ENCODE measurements around the gene EXOSC2.

The EXOSC2 gene

DNA sequence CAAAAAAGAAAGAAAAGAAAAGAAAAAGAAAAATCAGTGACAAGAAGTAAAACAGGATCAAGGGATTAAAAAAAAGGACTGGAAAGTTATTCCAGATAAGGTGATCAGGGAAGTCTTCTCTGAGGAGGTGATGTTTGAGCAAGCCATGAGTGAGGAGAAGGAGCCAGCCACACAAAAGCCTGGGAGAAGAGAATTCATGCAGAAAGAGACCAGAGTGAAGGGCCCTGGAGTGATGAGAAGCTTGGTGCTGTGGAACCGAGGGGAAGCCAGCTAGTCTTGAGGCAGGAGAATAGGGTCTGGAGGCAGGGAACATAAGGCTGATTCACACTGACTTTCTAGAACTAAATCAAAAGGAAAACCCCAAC is 4.0 kb upstream of the EXOSC2 start:
- H2AFZ ChIP-seq (ENCODE audit: low read depth): no peak overlapping the region
- no peaks in the 10 kb centered on the region for H4K20me1 ChIP-seq (ENCODE audit: insufficient read depth)
- H3K4me3 ChIP-seq (IDR thresholded peaks at IDR 0.05; ENCODE audit: insufficient read depth, low read depth, low read length): no peak overlapping the region
- H3K27me3 ChIP-seq (ENCODE audit: insufficient read depth, low read depth): no peaks in the 10 kb centered on the region; the same call in 1 of the 2 replicates
- H3K4me2 ChIP-seq: no peak overlapping the region
- no peak overlapping the region for H3K9ac ChIP-seq
- peaks cover 10% of the 10 kb centered on the region for H3K79me2 ChIP-seq (ENCODE audit: insufficient read depth, low read depth)
- H3K36me3 ChIP-seq (ENCODE audit: insufficient read depth): no peaks in the 10 kb centered on the region
- TF ChIP-seq, protein P1, sequence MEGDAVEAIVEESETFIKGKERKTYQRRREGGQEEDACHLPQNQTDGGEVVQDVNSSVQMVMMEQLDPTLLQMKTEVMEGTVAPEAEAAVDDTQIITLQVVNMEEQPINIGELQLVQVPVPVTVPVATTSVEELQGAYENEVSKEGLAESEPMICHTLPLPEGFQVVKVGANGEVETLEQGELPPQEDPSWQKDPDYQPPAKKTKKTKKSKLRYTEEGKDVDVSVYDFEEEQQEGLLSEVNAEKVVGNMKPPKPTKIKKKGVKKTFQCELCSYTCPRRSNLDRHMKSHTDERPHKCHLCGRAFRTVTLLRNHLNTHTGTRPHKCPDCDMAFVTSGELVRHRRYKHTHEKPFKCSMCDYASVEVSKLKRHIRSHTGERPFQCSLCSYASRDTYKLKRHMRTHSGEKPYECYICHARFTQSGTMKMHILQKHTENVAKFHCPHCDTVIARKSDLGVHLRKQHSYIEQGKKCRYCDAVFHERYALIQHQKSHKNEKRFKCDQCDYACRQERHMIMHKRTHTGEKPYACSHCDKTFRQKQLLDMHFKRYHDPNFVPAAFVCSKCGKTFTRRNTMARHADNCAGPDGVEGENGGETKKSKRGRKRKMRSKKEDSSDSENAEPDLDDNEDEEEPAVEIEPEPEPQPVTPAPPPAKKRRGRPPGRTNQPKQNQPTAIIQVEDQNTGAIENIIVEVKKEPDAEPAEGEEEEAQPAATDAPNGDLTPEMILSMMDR (conservative IDR thresholded peaks at IDR 0.05; ENCODE audit: low read depth, low read length): no peak
- H3K27ac ChIP-seq: no peak overlapping the region
- peaks cover 5% of the 10 kb centered on the region for H3K4me1 ChIP-seq (ENCODE audit: low read depth, poor library complexity, severe bottlenecking)

DNA sequence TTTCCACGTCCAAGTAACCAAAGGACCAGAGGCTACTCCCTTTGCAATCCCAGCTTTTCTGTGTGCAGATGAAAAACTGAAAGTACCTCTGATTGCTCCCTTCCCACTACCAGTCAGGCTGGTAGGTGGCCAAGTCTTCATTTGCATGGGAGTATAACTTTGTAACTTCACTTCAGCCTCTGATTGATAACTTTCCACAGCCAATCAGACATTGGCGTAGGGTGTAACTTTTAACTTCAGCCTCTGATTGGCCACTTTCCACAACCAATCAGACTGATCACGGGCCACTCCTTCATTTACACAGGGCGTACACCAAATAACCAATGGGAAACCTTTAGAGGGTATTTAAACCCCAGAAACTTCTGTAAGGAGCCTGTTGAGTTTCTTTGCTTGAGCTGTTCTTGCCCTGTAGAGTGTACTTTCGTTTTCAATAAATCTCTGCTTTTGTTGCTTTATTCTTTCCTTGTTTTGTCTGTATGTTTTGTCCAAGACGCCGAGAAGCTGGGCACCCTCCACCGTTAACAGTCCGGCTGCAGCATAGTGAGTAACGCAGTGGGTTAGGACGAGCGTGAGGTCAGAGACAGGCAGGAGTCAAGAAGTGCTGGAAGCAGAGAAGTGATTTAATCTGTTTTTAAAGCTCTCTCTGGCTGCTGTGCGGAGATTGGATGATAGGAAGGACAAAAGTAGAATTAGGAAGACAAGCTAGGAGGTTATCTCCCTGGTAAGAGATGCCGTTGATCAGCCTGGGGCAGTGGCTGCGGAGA is 3.5 kb upstream of the EXOSC2 start:
- no peaks in the 10 kb centered on the region; the same call in 1 of the 2 replicates for H3K27me3 ChIP-seq (ENCODE audit: insufficient read depth, low read depth)
- TF ChIP-seq, protein P1 (conservative IDR thresholded peaks at IDR 0.05; ENCODE audit: low read depth, low read length): no peak
- H4K20me1 ChIP-seq (ENCODE audit: insufficient read depth): no peaks in the 10 kb centered on the region
- no peak overlapping the region for H3K27ac ChIP-seq
- no peak overlapping the region for H3K4me3 ChIP-seq (IDR thresholded peaks at IDR 0.05; ENCODE audit: insufficient read depth, low read depth, low read length)
- no peak overlapping the region for H3K9ac ChIP-seq
- peaks cover 15% of the 10 kb centered on the region for H3K79me2 ChIP-seq (ENCODE audit: insufficient read depth, low read depth)
- no peaks in the 10 kb centered on the region for H3K36me3 ChIP-seq (ENCODE audit: insufficient read depth)
- peaks cover 9% of the 10 kb centered on the region for H3K4me1 ChIP-seq (ENCODE audit: low read depth, poor library complexity, severe bottlenecking)
- H3K4me2 ChIP-seq: 0 out of 2 replicates have a peak overlapping the region, but pooled peaks have one; percentile 7
- H2AFZ ChIP-seq (ENCODE audit: low read depth): no peak overlapping the region

DNA sequence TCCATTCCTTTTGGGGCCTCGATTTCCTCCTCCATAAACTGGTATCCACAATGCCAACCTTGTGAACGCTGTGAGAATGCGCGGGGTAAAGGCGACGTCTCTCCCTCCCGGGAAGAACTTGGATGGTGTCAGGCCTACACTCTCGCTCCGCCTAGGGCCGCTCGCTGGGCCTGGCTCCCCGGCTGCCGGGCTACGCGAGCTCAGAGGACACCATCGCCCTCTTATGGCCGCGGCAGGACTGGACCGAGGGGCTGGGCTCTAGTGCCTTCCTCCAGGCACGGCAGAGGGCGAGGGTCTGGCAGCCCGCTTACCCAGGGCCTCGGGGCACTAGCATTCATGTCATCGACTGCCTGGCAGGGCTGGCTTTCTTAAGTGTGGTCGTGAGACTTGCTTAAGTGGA is 1.3 kb upstream of the EXOSC2 start:
- Histone ChIP-seq H3K27ac (no peak overlapping the region), H4K20me1 (ENCODE audit: insufficient read depth) (no peaks in the 10 kb centered on the region), H3K4me3 (IDR thresholded peaks at IDR 0.05; ENCODE audit: insufficient read depth, low read depth, low read length) (no peak overlapping the region), H3K36me3 (ENCODE audit: insufficient read depth) (no peaks in the 10 kb centered on the region; the same call in 1 of the 2 replicates), H3K4me1 (ENCODE audit: low read depth, poor library complexity, severe bottlenecking) (peaks cover 25% of the 10 kb centered on the region), H3K9ac (no peak overlapping the region), H2AFZ (ENCODE audit: low read depth) (peak overlapping the region; percentile 100; the same call in 1 of the 2 replicates), H3K27me3 (ENCODE audit: insufficient read depth, low read depth) (no peaks in the 10 kb centered on the region; the same call in 1 of the 2 replicates), H3K4me2 (no peak overlapping the region), H3K79me2 (ENCODE audit: insufficient read depth, low read depth) (peaks cover 37% of the 10 kb centered on the region)
- TF ChIP-seq, protein P1 (conservative IDR thresholded peaks at IDR 0.05; ENCODE audit: low read depth, low read length): no peak

DNA sequence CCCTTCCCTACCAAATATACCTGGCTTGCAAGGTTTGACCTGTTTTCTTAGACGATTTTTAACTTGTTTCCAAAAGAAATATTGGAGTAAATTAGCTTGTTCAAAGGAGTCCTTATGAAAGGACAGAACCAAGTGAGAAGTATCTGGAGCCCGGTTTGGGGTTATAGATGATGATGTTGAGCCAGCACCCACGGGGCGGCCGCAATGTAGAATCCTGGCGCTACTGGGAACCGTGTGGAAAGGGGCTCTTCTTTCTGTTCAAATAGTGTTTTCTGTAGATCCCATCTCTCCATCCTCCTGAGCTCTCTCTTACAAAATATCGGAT is 517 bp upstream of the EXOSC2 start:
- H3K27me3 ChIP-seq (ENCODE audit: insufficient read depth, low read depth): no peaks in the 10 kb centered on the region
- TF ChIP-seq, protein P1 (conservative IDR thresholded peaks at IDR 0.05; ENCODE audit: low read depth, low read length): no peak
- no peak overlapping the region for H3K4me3 ChIP-seq (IDR thresholded peaks at IDR 0.05; ENCODE audit: insufficient read depth, low read depth, low read length)
- no peak overlapping the region for H3K27ac ChIP-seq
- no peaks in the 10 kb centered on the region for H4K20me1 ChIP-seq (ENCODE audit: insufficient read depth)
- peak overlapping the region; percentile 79 for H3K4me2 ChIP-seq
- H2AFZ ChIP-seq (ENCODE audit: low read depth): peak overlapping the region; percentile 100
- H3K79me2 ChIP-seq (ENCODE audit: insufficient read depth, low read depth): peaks cover 42% of the 10 kb centered on the region
- H3K9ac ChIP-seq: peak overlapping the region; percentile 82; the same call in 1 of the 2 replicates
- H3K4me1 ChIP-seq (ENCODE audit: low read depth, poor library complexity, severe bottlenecking): peaks cover 33% of the 10 kb centered on the region
- peaks cover 1% of the 10 kb centered on the region; the same call in 1 of the 2 replicates for H3K36me3 ChIP-seq (ENCODE audit: insufficient read depth)

Data from KMS-11 (cell line).